ENCODE results near the gene PSMA6. TPM values are rescaled to one million over a fixed set of nuclear protein-coding genes. Genes with fewer than 3 reads are reported as not detected.

Gene PSMA6
- total and polyA plus RNA-seq, 2 experiments from 2014 or later: 216 to 296 TPM

Other genes with a start within 250 kb of the PSMA6 start
- 21.0 and 22.8 TPM in 2 replicates for gene FAM177A1, start 246.1 kb upstream of the PSMA6 start, total RNA-seq (2014; rRNA removed; shearing (Covaris generic))
- gene FAM177A1, start 246.1 kb upstream of the PSMA6 start, polyA plus RNA-seq (2016; fragmentation: Nextera tagmentation; extraction: Ambion mirVana): 72.5 and 74.9 TPM in 2 replicates
- 35.9 and 40.0 TPM in 2 replicates for gene PPP2R3C, start 170.4 kb upstream of the PSMA6 start, total RNA-seq (2014; rRNA removed; shearing (Covaris generic))
- gene PPP2R3C, start 170.4 kb upstream of the PSMA6 start, polyA plus RNA-seq (2016; fragmentation: Nextera tagmentation; extraction: Ambion mirVana): 37.6 and 43.0 TPM in 2 replicates
- 39.0 and 50.4 TPM in 2 replicates for gene PRORP, start 169.8 kb upstream of the PSMA6 start, total RNA-seq (2014; rRNA removed; shearing (Covaris generic))
- 25.3 and 28.8 TPM in 2 replicates for gene PRORP, start 169.8 kb upstream of the PSMA6 start, polyA plus RNA-seq (2016; fragmentation: Nextera tagmentation; extraction: Ambion mirVana)
- gene NFKBIA, start 112.4 kb downstream of the PSMA6 start, total RNA-seq (2014; rRNA removed; shearing (Covaris generic)): 25.7 and 41.3 TPM in 2 replicates
- gene NFKBIA, start 112.4 kb downstream of the PSMA6 start, polyA plus RNA-seq (2016; fragmentation: Nextera tagmentation; extraction: Ambion mirVana): 33.4 and 33.7 TPM in 2 replicates
- gene INSM2, start 241.8 kb downstream of the PSMA6 start, total RNA-seq (2014; rRNA removed; shearing (Covaris generic)): not detected in 2 replicates
- not detected in 2 replicates for gene INSM2, start 241.8 kb downstream of the PSMA6 start, polyA plus RNA-seq (2016; fragmentation: Nextera tagmentation; extraction: Ambion mirVana)

Data from GM23338 (cell line).